Stimulated activated CD8-positive, alpha-beta memory T cell treated with anti-CD3 and anti-CD28 coated beads, Interleukin-2, amount 100 ng/mL, for 1 hour (primary cell): ENCODE data around the gene CAPNS1.
A peak's percentile ranks its signal among the peaks of the same experiment; 100 is the strongest.
"Not testable (repeated sequence)": the region's sequence is repeated elsewhere in the genome, so short reads cannot be mapped to it uniquely, and the experiment has no call there.

Experiments
- DNase-seq, 2 donors: peaks; one replicate each; pipeline ENCODE4 v3.0.0-alpha.2; 2020; ENCODE audit warnings: low read depth in 2 of 2

Gene CAPNS1

GRCh38 chr19:36114721-36115452 lies 25.0 kb upstream of the CAPNS1 start, which contains the start of gene POLR2I:
Gene POLR2I, minus strand, starts transcription at chr19:36114875. Its CDS starts 19 bp downstream, at chr19:36114856.
- DNase-seq = peak; percentile 96 to 97

- DNase-seq = peak; percentile 79 to 89
Measured at GRCh38 chr19:36115453-36116343, 24.2 kb upstream of the CAPNS1 start, which contains the start of gene TBCB. Gene TBCB, plus strand, starts transcription at chr19:36115468. Its CDS starts 93 bp downstream, at chr19:36115561.

GRCh38 chr19:36116344-36116637 lies 23.6 kb upstream of the CAPNS1 start:
- DNase-seq = no peak

GRCh38 chr19:36120092-36120983 lies 19.5 kb upstream of the CAPNS1 start:
- no peak for DNase-seq

GRCh38 chr19:36120984-36121358 lies 18.9 kb upstream of the CAPNS1 start:
- DNase-seq = no peak

- DNase-seq = no peak
Measured at GRCh38 chr19:36121486-36122124, 18.3 kb upstream of the CAPNS1 start.

GRCh38 chr19:36125557-36125956 lies 14.3 kb upstream of the CAPNS1 start:
- no peak for DNase-seq

- DNase-seq = no peak
Measured at GRCh38 chr19:36128392-36128736, 11.5 kb upstream of the CAPNS1 start.

- not testable (repeated sequence) for DNase-seq
Measured at GRCh38 chr19:36131221-36131620, 8.6 kb upstream of the CAPNS1 start.

- not testable (repeated sequence) for DNase-seq
Measured at GRCh38 chr19:36134867-36135266, 5.0 kb upstream of the CAPNS1 start.

GRCh38 chr19:36136964-36137686 lies 2.7 kb upstream of the CAPNS1 start:
- DNase-seq = no peak

GRCh38 chr19:36139120-36139472 lies 770 bp upstream of the CAPNS1 start:
- DNase-seq = no peak

- DNase-seq = no peak
Measured at GRCh38 chr19:36140304-36141038, 605 bp downstream of the CAPNS1 start.

- DNase-seq = peak; percentile 81 to 84
Measured at GRCh38 chr19:36141039-36141927, 1.4 kb downstream of the CAPNS1 start.

- no peak for DNase-seq
Measured at GRCh38 chr19:36142046-36142445, 2.2 kb downstream of the CAPNS1 start.

- DNase-seq = no peak
Measured at GRCh38 chr19:36142496-36142895, 2.6 kb downstream of the CAPNS1 start.

GRCh38 chr19:36144624-36145023 lies 4.8 kb downstream of the CAPNS1 start:
- DNase-seq = no peak

GRCh38 chr19:36149673-36150406 lies 10.0 kb downstream of the CAPNS1 start:
- no peak for DNase-seq
